GM18861 (cell line): ENCODE measurements around the gene DUSP1.
"Not testable (repeated sequence)": the region's sequence is repeated elsewhere in the genome, so short reads cannot be mapped to it uniquely, and the experiment has no call there.

ENCODE experiments used
- ATAC-seq: cut with Tn5 transposase; IDR thresholded peaks from one replicate; pipeline ENCODE4 v1.9.1; 2021; ENCODE audit not compliant: unreplicated experiment

DUSP1 gene

GRCh38 chr5:172770675-172771438, at the start of gene DUSP1:
Gene DUSP1 (minus strand): TSS chr5:172771195. CDS start chr5:172770952, 243 bp downstream.
- peak; percentile 41 for ATAC-seq

- ATAC-seq, result no peak
These were observed 49.2 kb upstream of the DUSP1 start for GRCh38 chr5:172820046-172820767.

- ATAC-seq, result no peak
These were observed 48.6 kb upstream of the DUSP1 start for GRCh38 chr5:172819569-172819968.

GRCh38 chr5:172818081-172818480, 47.1 kb upstream of the DUSP1 start:
- no peak for ATAC-seq

- ATAC-seq, result no peak
These were observed 46.7 kb upstream of the DUSP1 start for GRCh38 chr5:172817664-172818063.

- no peak for ATAC-seq
These were observed 46.0 kb upstream of the DUSP1 start for GRCh38 chr5:172816925-172817562.

- ATAC-seq, result no peak
These were observed 44.6 kb upstream of the DUSP1 start for GRCh38 chr5:172815631-172816030.

GRCh38 chr5:172810996-172811395, 40.0 kb upstream of the DUSP1 start:
- not testable (repeated sequence) for ATAC-seq

- ATAC-seq, result no peak
These were observed 38.8 kb upstream of the DUSP1 start for GRCh38 chr5:172809774-172810173.

- ATAC-seq, result no peak
These were observed 36.8 kb upstream of the DUSP1 start for GRCh38 chr5:172807766-172808311.

- ATAC-seq, result peak; percentile 79
These were observed 36.1 kb upstream of the DUSP1 start for GRCh38 chr5:172806897-172807672.

GRCh38 chr5:172805736-172806255, 34.8 kb upstream of the DUSP1 start:
- ATAC-seq, result no peak

- ATAC-seq, result no peak
These were observed 34.2 kb upstream of the DUSP1 start for GRCh38 chr5:172805018-172805683.

GRCh38 chr5:172802567-172803176, 31.7 kb upstream of the DUSP1 start:
- ATAC-seq, result no peak

GRCh38 chr5:172802112-172802511, 31.1 kb upstream of the DUSP1 start:
- no peak for ATAC-seq

GRCh38 chr5:172801179-172801671, 30.2 kb upstream of the DUSP1 start:
- ATAC-seq, result no peak

- ATAC-seq, result no peak
These were observed 29.1 kb upstream of the DUSP1 start for GRCh38 chr5:172800088-172800551.

GRCh38 chr5:172799416-172799815, 28.4 kb upstream of the DUSP1 start:
- no peak for ATAC-seq
